Calu3 (cell line): Measurements from ENCODE around the gene SSTR3. TPM values are rescaled to one million over a fixed set of nuclear protein-coding genes. Genes with fewer than 3 reads are reported as not detected.
"Not testable (repeated sequence)": the region's sequence is repeated elsewhere in the genome, so short reads cannot be mapped to it uniquely, and the experiment has no call there.

Source experiments
- BruUV-seq: library from RNA; stranded (reverse); fragments of 400-500 nt; replicated peaks from 2 replicates; lab custom pipeline; 2021; lab: Mats Ljungman, UMichigan
- CTCF ChIA-PET: fragments of 300-600 bp; sonication (Branson Sonifier 250); formaldehyde crosslinking; loops from one replicate; lab custom pipeline; 2022; ENCODE audit warnings: antibody characterized with exemption; lab: Charles Lee
- DNase-seq: peaks from one replicate; pipeline ENCODE4 v3.0.0; 2022
- H3K27ac Mint-ChIP-seq: one replicate; pipeline ENCODE4 v1.8.0; 2022; ENCODE audit warnings: mixed read lengths; ENCODE audit not compliant: unreplicated experiment
- H3K27me3 Mint-ChIP-seq: one replicate; pipeline ENCODE4 v1.8.0; 2022; ENCODE audit warnings: mixed read lengths; ENCODE audit not compliant: unreplicated experiment
- H3K36me3 Mint-ChIP-seq: one replicate; pipeline ENCODE4 v1.8.0; 2022; ENCODE audit warnings: mild to moderate bottlenecking, moderate library complexity, mixed read lengths; ENCODE audit not compliant: insufficient read depth, unreplicated experiment
- H3K4me1 Mint-ChIP-seq: one replicate; pipeline ENCODE4 v1.8.0; 2022; ENCODE audit warnings: mild to moderate bottlenecking, low read depth, mixed read lengths; ENCODE audit not compliant: unreplicated experiment
- H3K4me3 Mint-ChIP-seq: one replicate; pipeline ENCODE4 v1.8.0; 2022; ENCODE audit warnings: mild to moderate bottlenecking, low read depth, moderate library complexity, mixed read lengths; ENCODE audit not compliant: unreplicated experiment
- H3K9me3 Mint-ChIP-seq: one replicate; pipeline ENCODE4 v1.8.0; 2022; ENCODE audit warnings: low read depth, mixed read lengths; ENCODE audit not compliant: unreplicated experiment
- CTCF ChIP-seq: fragments of 200-600 bp; IDR thresholded peaks from one replicate; pipeline ENCODE4 v1.8.0; 2022; ENCODE audit warnings: antibody characterized with exemption; ENCODE audit not compliant: unreplicated experiment
- intact Hi-C: fragments of 100-400 bp; cut with micrococcal nuclease; formaldehyde crosslinking; loops from one replicate; pipeline ENCODE4 v1.10.0; 2022; ENCODE audit not compliant: unreplicated experiment
- total RNA-seq: library from RNA; stranded (reverse); gene quantifications from 2 replicates; pipeline ENCODE4 v1.2.3, GENCODE V29; 2022

Gene SSTR3
- total RNA-seq, 1 experiment from 2014 or later: not detected

DNA sequence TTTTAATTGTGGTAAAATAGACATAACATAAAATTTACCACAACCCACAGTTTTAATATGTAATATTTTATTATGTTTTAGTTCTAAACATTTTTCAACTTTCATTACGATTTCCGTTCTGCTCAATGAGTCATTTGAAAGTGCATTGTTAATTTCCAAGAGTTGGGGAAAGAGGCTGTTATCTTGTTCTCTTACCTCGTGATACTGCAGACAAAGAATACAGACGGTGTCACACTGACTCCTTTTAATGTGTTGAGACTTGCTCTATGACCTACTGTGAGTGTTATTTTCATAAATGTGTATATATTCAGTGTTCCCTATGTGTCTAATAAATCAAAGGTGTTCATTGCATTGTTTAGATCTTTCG lies 42.6 kb upstream of the SSTR3 start:
- H3K36me3 Mint-ChIP-seq: no peaks in the 10 kb centered on the region
- H3K27me3 Mint-ChIP-seq: no peaks in the 10 kb centered on the region
- no peaks in the 10 kb centered on the region for H3K9me3 Mint-ChIP-seq
- CTCF ChIA-PET: interaction anchor here (1.0 to 1.2 kb wide), 2 partner anchors 58 to 174 kb away, joined by 3 to 7 read pairs; no protein-coding TSS in a partner anchor
- no peak overlapping the region for H3K4me3 Mint-ChIP-seq
- no TSS peak for BruUV-seq
- TF ChIP-seq CTCF: no peak
- H3K4me1 Mint-ChIP-seq: peaks cover 36% of the 10 kb centered on the region
- H3K27ac Mint-ChIP-seq: no peak overlapping the region
- intact Hi-C loops: loop anchor here (10.0 kb wide), 1 partner anchor 90 kb away; no protein-coding TSS in a partner anchor
- DNase-seq: no peak

DNA sequence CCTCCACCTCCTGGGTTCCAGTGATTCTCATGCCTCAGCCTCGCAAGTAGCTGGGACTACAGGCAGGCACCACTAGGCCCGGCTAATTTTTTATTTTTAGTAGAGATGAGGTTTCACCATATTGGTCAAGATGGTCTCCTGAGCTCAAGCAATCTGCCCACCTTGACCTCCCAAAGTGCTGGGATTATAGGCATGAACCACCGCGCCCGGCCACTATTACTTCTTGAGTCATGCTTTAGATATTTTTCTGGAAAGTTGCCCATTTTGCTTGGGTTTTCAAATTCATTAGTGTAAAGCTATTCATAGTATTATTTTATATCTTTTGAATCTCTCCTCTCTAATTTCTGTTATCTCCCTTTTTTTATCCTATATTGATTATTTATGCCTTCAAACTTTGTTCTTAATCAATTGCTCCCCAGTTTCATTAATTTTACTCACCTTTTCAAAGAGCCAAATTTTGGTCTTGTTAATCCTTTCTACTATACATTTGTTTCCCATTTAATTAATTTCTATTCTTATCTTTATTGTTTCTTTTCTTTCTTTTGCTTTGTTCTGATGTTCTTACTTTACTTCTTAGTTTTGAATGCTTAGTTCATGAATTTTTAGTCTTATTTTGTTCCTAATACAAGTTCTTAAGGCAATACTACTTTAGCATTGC lies 42.1 kb upstream of the SSTR3 start:
- no peak for TF ChIP-seq CTCF
- Mint-ChIP-seq H3K27me3 (no peaks in the 10 kb centered on the region), H3K4me3 (no peak overlapping the region), H3K36me3 (no peaks in the 10 kb centered on the region), H3K9me3 (no peaks in the 10 kb centered on the region), H3K27ac (no peak overlapping the region), H3K4me1 (peaks cover 31% of the 10 kb centered on the region)
- intact Hi-C loops: loop anchor here (10.0 kb wide), 1 partner anchor 90 kb away; no protein-coding TSS in a partner anchor
- CTCF ChIA-PET: interaction anchor here (0.6 to 1.2 kb wide), 5 partner anchors 48 to 450 kb away, joined by 3 to 7 read pairs (median 3); no protein-coding TSS in a partner anchor
- BruUV-seq: no TSS peak
- DNase-seq: peak; percentile 41

DNA sequence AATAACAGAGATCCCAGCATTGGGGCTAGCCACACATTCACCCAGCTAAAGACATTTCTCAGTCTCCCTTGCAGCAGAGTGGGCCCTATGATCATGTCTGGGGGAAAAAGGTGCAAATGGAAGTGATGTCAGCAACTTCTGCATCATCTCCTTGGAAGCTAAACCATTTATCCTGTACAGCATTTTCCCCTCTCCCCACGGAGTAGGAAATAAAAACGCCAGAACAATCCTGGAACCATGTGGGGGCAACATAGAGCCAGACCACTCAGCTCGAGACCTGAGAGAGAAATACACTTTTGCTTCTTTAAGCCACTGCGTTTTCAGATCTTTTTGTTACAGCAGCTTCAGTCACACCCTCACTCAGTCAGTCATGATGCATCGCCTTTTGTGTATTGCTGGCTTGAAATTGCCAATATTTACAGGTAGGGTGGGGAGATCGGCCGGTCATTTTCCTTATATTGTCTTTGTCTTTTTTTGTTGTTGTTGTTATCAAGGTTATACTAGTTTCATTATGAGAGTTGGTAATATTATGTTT lies 40.9 kb upstream of the SSTR3 start:
- Mint-ChIP-seq H3K27me3 (no peaks in the 10 kb centered on the region), H3K4me1 (peaks cover 29% of the 10 kb centered on the region), H3K9me3 (no peaks in the 10 kb centered on the region), H3K36me3 (no peaks in the 10 kb centered on the region), H3K4me3 (no peak overlapping the region), H3K27ac (no peak overlapping the region)
- CTCF ChIA-PET: no interaction called here
- intact Hi-C loops: loop anchor here (10.0 kb wide), 1 partner anchor 88 kb away; no protein-coding TSS in a partner anchor
- DNase-seq: no peak
- BruUV-seq: no TSS peak
- no peak for TF ChIP-seq CTCF

- H3K4me1 Mint-ChIP-seq: peaks cover 28% of the 10 kb centered on the region
- intact Hi-C loops: loop anchor here (10.0 kb wide), 1 partner anchor 87 kb away; no protein-coding TSS in a partner anchor
- not testable (repeated sequence) for BruUV-seq, H3K36me3 Mint-ChIP-seq, DNase-seq, H3K9me3 Mint-ChIP-seq, H3K4me3 Mint-ChIP-seq, H3K27ac Mint-ChIP-seq, H3K27me3 Mint-ChIP-seq
- CTCF ChIA-PET: interaction anchor here (0.7 kb wide), 3 partner anchors 10 to 204 kb away, joined by 3 to 5 read pairs (median 5); no protein-coding TSS in a partner anchor
Observed at GRCh38 chr22:37251836-37252235, 39.6 kb upstream of the SSTR3 start.

- BruUV-seq: no TSS peak
- CTCF ChIA-PET: no interaction called here
- DNase-seq: no peak
- no peak overlapping the region for H3K4me3 Mint-ChIP-seq
- H3K36me3 Mint-ChIP-seq: no peaks in the 10 kb centered on the region
- intact Hi-C loops: loop anchor here (10.0 kb wide), 1 partner anchor 85 kb away; no protein-coding TSS in a partner anchor
- no peak for TF ChIP-seq CTCF
- H3K27me3 Mint-ChIP-seq: no peaks in the 10 kb centered on the region
- no peaks in the 10 kb centered on the region for H3K9me3 Mint-ChIP-seq
- peaks cover 10% of the 10 kb centered on the region for H3K4me1 Mint-ChIP-seq
- no peak overlapping the region for H3K27ac Mint-ChIP-seq
Observed at GRCh38 chr22:37249986-37250385, 37.7 kb upstream of the SSTR3 start.
